ENCODE measurements around the gene KLF6.

Gene KLF6

GRCh38 chr10:3802526-3803265 lies 17.7 kb upstream of the KLF6 start:
- TF ChIP-seq CTCF (IDR thresholded peaks at IDR 0.05) = no peak

DNA sequence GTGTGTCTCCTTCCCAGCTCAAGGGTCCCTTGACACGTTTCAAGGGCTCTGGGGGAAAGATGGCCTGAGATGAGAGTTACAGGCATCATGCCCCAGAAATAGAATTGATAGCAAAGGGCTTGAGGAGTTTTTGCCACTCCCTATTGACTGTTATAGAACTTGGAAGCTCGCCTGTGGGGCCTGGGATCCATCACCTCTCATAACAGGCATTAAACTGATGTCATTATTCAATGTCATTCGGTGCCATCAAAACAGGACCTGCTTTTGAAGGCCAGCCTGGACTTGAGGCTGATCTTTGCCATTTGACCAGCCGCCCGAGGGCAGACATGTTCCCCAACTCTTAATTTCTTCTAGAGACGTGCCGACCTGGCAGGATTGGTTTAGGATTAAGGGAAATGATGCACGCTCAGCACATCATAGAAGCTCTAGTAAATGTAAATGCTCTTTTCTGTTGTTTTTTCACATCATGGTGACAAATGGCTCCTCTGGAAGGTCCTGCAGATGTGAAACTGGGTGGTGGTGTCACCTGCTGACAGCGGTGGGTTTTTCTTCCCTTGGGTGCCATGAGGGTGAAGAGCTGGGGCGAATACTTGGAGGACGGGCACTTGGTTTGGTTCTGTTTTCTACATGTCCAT lies 16.7 kb upstream of the KLF6 start:
- TF ChIP-seq CTCF (IDR thresholded peaks at IDR 0.05) = no peak

- no peak for TF ChIP-seq CTCF (IDR thresholded peaks at IDR 0.05)
Observed at GRCh38 chr10:3800586-3800985, 15.6 kb upstream of the KLF6 start.

- no peak for TF ChIP-seq CTCF (IDR thresholded peaks at IDR 0.05)
Observed at GRCh38 chr10:3797750-3798149, 12.7 kb upstream of the KLF6 start.

- TF ChIP-seq CTCF (IDR thresholded peaks at IDR 0.05) = no peak
Observed at GRCh38 chr10:3793553-3793952, 8.5 kb upstream of the KLF6 start.

DNA sequence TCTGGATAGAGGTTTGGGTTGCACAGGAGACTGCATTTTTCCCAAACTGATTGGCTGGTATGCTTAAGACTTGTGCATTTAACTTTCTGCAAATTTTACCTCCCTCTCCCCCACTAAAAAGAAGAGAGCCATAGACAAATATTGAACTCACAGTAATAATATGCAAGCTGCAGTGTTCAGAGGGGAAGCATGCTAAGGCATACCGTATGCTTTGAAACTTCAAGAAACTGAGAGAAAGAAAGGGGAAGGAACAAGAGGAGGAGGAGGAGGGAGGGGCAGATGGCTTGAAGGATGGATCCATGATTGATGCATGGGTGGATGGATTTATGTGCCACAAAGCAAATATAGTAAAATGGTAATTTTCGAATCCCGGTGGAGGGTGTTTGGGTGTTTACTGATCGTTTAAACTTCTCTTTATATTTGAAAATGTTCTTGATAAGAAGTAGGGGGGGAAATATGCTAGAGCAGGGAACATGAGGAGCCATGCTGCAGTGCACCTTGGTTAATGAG lies 7.8 kb upstream of the KLF6 start:
- TF ChIP-seq CTCF (IDR thresholded peaks at IDR 0.05) = no peak

DNA sequence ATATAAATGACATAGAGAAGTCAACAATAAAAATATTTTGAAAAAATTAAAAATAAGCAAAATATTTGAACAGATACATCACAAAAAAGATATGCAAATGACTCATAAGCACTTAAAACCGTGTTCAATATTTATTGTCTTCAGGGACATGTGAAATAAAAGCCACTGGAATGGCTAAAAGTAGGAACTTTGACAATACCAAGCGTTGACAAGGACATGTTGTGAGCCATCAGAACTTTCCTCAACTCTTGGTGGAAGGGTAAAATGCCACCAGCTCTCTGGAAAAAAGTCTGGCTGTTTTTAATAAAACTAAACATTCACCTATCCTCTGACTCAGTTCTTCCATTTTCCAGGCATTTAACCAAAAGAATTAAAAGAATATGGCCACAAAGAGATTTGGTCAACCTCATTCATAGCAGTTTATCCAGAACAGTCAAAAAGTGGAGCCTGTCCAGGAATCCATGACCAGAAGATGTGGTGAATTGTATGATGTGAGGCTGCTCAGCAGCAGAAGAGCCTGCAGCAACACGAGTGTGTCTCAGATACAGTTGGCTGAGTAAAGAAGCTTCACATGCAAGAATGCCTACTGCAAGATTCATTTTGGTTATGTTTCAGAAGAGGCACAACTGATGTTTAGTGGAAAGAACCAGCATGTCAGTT lies 7.1 kb upstream of the KLF6 start:
- no peak for TF ChIP-seq CTCF (IDR thresholded peaks at IDR 0.05)

All from LNCAP (cell line).